Endothelial cell of umbilical vein (primary cell): Measurements from ENCODE around the gene ADCY2. TPM values are rescaled to one million over a fixed set of nuclear protein-coding genes. Genes with fewer than 3 reads are reported as not detected.

Experiments used
- BruUV-seq: library from RNA; stranded (reverse); fragments of 400-500 nt; replicated peaks from 2 replicates; lab custom pipeline; 2021; lab: Mats Ljungman, UMichigan
- CTCF ChIA-PET: fragments of 300-600, 350-600 bp; sonication (Branson Sonifier 250); formaldehyde crosslinking; loops from one replicate; lab custom pipeline; 2021; ENCODE audit warnings: antibody characterized with exemption, inconsistent platforms; lab: Charles Lee
- POLR2A ChIA-PET: fragments of 300-600, 350-600 bp; sonication (Branson Sonifier 250); formaldehyde crosslinking; loops from one replicate; lab custom pipeline; 2021; ENCODE audit warnings: antibody characterized with exemption, inconsistent platforms; lab: Charles Lee
- DNase-seq: peaks from one replicate; pipeline ENCODE4 v3.0.0-alpha.2; 2011; ENCODE audit warnings: low read depth, low spot score
- FAIRE-seq: peaks from 2 replicates; lab custom pipeline; 2011; peaks lifted over from hg19 to GRCh38; lab: Jason Lieb, UNC
- H2AFZ ChIP-seq: 2 replicates; pipeline ENCODE4 v1.6.0; 2012; ENCODE audit warnings: low read depth, low read length, control low read depth, inconsistent platforms
- H3K27ac ChIP-seq: 2 replicates; pipeline ENCODE4 v1.5.1; 2011; ENCODE audit warnings: low read depth, mild to moderate bottlenecking, control low read depth, low read length, moderate library complexity; ENCODE audit not compliant: insufficient read depth
- H3K27me3 ChIP-seq, 2 experiments: 2 replicates each; pipeline versions ENCODE4 v1.6.0 to v1.6.1; 2011; ENCODE audit warnings: low read length in 2 of 2, mixed read lengths in 1 of 2; ENCODE audit not compliant: control insufficient read depth in 2 of 2, insufficient read depth in 2 of 2
- H3K36me3 ChIP-seq, 2 experiments: 2 replicates in 1 of 2; 3 replicates in 1 of 2; pipeline ENCODE4 v1.5.1; 2011; ENCODE audit warnings: low read length in 2 of 2, mild to moderate bottlenecking in 1 of 2, moderate library complexity in 1 of 2; ENCODE audit not compliant: control insufficient read depth in 2 of 2, insufficient read depth in 2 of 2; ENCODE audit errors: extremely low read depth in 1 of 2
- H3K4me1 ChIP-seq: 3 replicates; pipeline ENCODE4 v1.5.1; 2011; ENCODE audit warnings: mild to moderate bottlenecking, low read length; ENCODE audit not compliant: control insufficient read depth, insufficient read depth; ENCODE audit errors: extremely low read depth
- H3K4me2 ChIP-seq: 2 replicates; pipeline ENCODE4 v1.6.1; 2011; ENCODE audit warnings: low read length, control low read depth, mixed read lengths; ENCODE audit not compliant: insufficient read depth
- H3K4me3 ChIP-seq, 3 experiments: fragments of 200-600 bp in 1 of 3; sonication (generic), shearing (Covaris generic) in 1 of 3; replicated peaks in 1 of 3; 2 replicates each; pipeline ENCODE4 v1.5.1; 2011 to 2016; ENCODE audit warnings: control low read depth in 3 of 3, low read length in 3 of 3, mild to moderate bottlenecking in 2 of 3, inconsistent platforms in 1 of 3, low read depth in 1 of 3, moderate library complexity in 1 of 3; ENCODE audit not compliant: insufficient read depth in 1 of 3
- H3K79me2 ChIP-seq: 2 replicates; pipeline ENCODE4 v1.6.0; 2012; ENCODE audit warnings: low read length, inconsistent platforms; ENCODE audit not compliant: control insufficient read depth, insufficient read depth
- H3K9ac ChIP-seq: replicated peaks from 2 replicates; pipeline ENCODE3; 2011; ENCODE audit warnings: low read length, control low read depth; ENCODE audit not compliant: insufficient read depth; ENCODE audit errors: extremely low read depth
- H3K9me1 ChIP-seq: replicated peaks from 3 replicates; pipeline ENCODE4 v1.6.0; 2011; ENCODE audit warnings: mild to moderate bottlenecking, low read length; ENCODE audit not compliant: control insufficient read depth, insufficient read depth; ENCODE audit errors: extremely low read depth
- H3K9me3 ChIP-seq: replicated peaks from 2 replicates; pipeline ENCODE4 v1.5.1; 2012; ENCODE audit warnings: low read length, inconsistent platforms; ENCODE audit not compliant: control insufficient read depth, insufficient read depth
- H4K20me1 ChIP-seq: replicated peaks from 2 replicates; pipeline ENCODE3; 2011; ENCODE audit warnings: mild to moderate bottlenecking, low read length; ENCODE audit not compliant: control insufficient read depth, insufficient read depth; ENCODE audit errors: extremely low read depth
- CTCF ChIP-seq, 2 donors: IDR thresholded peaks; 1 replicate in 1 of 2; 2 replicates in 1 of 2; pipeline ENCODE4 v1.5.1; 2011; ENCODE audit warnings: low read length in 2 of 2, mild to moderate bottlenecking in 2 of 2, moderate library complexity in 2 of 2, control low read depth in 1 of 2, inconsistent platforms in 1 of 2, low read depth in 1 of 2; ENCODE audit not compliant: insufficient read depth in 1 of 2; ENCODE audit errors: extremely low read depth in 1 of 2
- JUN ChIP-seq: IDR thresholded peaks from 2 replicates; pipeline ENCODE4 v1.6.1; 2011; ENCODE audit warnings: borderline replicate concordance, low read depth; ENCODE audit not compliant: insufficient read length, insufficient read depth
- MYC ChIP-seq: IDR thresholded peaks from one replicate; pipeline ENCODE4 v1.6.1; 2011; ENCODE audit warnings: mild to moderate bottlenecking, low read depth, low read length
- dilution Hi-C: fragments of 300-500 bp; cut with MboI; formaldehyde crosslinking; loops from one replicate; pipeline ENCODE4 v1.15.0; 2019; ENCODE audit warnings: low sequenced_read_pairs; ENCODE audit not compliant: extremely low pct_ligation_motif_present
- intact Hi-C: fragments of 100-400 bp; cut with micrococcal nuclease; formaldehyde crosslinking; loops from one replicate; pipeline ENCODE4 v1.10.0; 2022
- polyA plus RNA-seq, 4 experiments: library from polyadenylated mRNA; depleted of rRNA in 3 of 4; stranded (reverse) in 3 of 4; unstranded in 1 of 4; fragments of >200 nt; gene quantifications; 2 replicates each; pipeline versions ENCODE4 v1.2.1 to v1.2.3, GENCODE V29; 2011 to 2012; ENCODE audit warnings: missing spikeins in 1 of 4
- total RNA-seq: library from RNA; stranded (reverse); gene quantifications from 2 replicates; pipeline ENCODE4 v1.2.3, GENCODE V29; 2021

Gene ADCY2
- total and polyA plus RNA-seq, 2 donors (not counting 3 experiments of a cell fraction or from before 2014, with no cell fraction given), result under 0.01 TPM; not detected in 1

- POLR2A ChIA-PET, result no interaction called here
Measured at GRCh38 chr5:7776442-7776841, 380.5 kb downstream of the ADCY2 start.

More at GRCh38 chr5:7776442-7776841, 380.5 kb downstream of the ADCY2 start:
- H3K4me3 ChIP-seq, result no peak overlapping the region
- H3K36me3 ChIP-seq, result no peaks in the 10 kb centered on the region
- FAIRE-seq, result no peak
- CTCF ChIA-PET, result no interaction called here
- H3K9me1 ChIP-seq, result no peaks in the 10 kb centered on the region
- BruUV-seq, result no TSS peak
- H3K27ac ChIP-seq, result no peak overlapping the region
- TF ChIP-seq MYC (no peak), CTCF (IDR thresholded peaks at IDR 0.05; ENCODE audit: extremely low read depth in 1 of 2, insufficient read depth in 1 of 2, low read depth in 1 of 2, low read length in 2 of 2) (no peak), JUN (no peak)
- H2AFZ ChIP-seq, result no peak overlapping the region
- dilution Hi-C loops, result no loop called here
- no peaks in the 10 kb centered on the region for H3K79me2 ChIP-seq
- no peaks in the 10 kb centered on the region for H3K27me3 ChIP-seq
- H3K4me2 ChIP-seq, result no peak overlapping the region
- no peaks in the 10 kb centered on the region for H4K20me1 ChIP-seq
- H3K9ac ChIP-seq, result no peak overlapping the region
- intact Hi-C loops, result no loop called here
- DNase-seq, result no peak
- H3K9me3 ChIP-seq, result no peaks in the 10 kb centered on the region
- H3K4me1 ChIP-seq, result no peaks in the 10 kb centered on the region
